HEK293 (cell line): ENCODE data around the gene HPCAL1.
A peak's percentile ranks its signal among the peaks of the same experiment; 100 is the strongest.

Experiments used
- CTCF ChIA-PET: fragments of 350-600 bp; formaldehyde crosslinking; extraction: SDS; loops from one replicate; lab custom pipeline; 2021; ENCODE audit warnings: antibody characterized with exemption; lab: Yijun Ruan, JAX
- POLR2A ChIA-PET: fragments of 300-600 bp; formaldehyde crosslinking; extraction: SDS; loops from one replicate; lab custom pipeline; 2020; ENCODE audit warnings: antibody characterized with exemption, inconsistent platforms; lab: Yijun Ruan, JAX
- H3K27ac ChIP-seq: fragments of 200-500 bp; sonication (Bioruptor generic); 2 replicates; pipeline ENCODE4 v1.5.1; 2014; ENCODE audit warnings: low read depth, low read length, control low read depth, inconsistent platforms; ENCODE audit errors: extremely low read depth
- H3K36me3 ChIP-seq, 2 experiments: fragments of 200-500 bp in 1 of 2; sonication (Bioruptor generic) in 1 of 2; 1 replicate in 1 of 2; 2 replicates in 1 of 2; pipeline ENCODE4 v1.5.1; 2014 to 2017; ENCODE audit warnings: inconsistent platforms in 2 of 2, low read length in 2 of 2; ENCODE audit not compliant: control insufficient read depth in 2 of 2, insufficient read depth in 1 of 2
- H3K4me1 ChIP-seq: fragments of 200-500 bp; sonication (Bioruptor generic); 2 replicates; pipeline ENCODE4 v1.5.1; 2014; ENCODE audit warnings: mild to moderate bottlenecking, low read length, inconsistent platforms; ENCODE audit not compliant: control insufficient read depth, insufficient read depth
- H3K4me3 ChIP-seq: 2 replicates; pipeline ENCODE4 v1.5.1; 2011; ENCODE audit warnings: low read depth, mild to moderate bottlenecking, control low read depth, low read length, moderate library complexity
- H3K9me3 ChIP-seq: fragments of 200-500 bp; sonication (Bioruptor generic); 2 replicates; pipeline ENCODE4 v1.5.1; 2014; ENCODE audit warnings: low read depth, low read length, inconsistent platforms; ENCODE audit not compliant: control insufficient read depth, insufficient read depth
- ATF2 ChIP-seq: fragments of 450-650 bp; formaldehyde crosslinking; IDR thresholded peaks from 2 replicates; pipeline ENCODE4 v1.5.1; 2016; ENCODE audit warnings: missing biosample characterization, missing genetic modification characterization, low read depth
- ELK4 ChIP-seq: IDR thresholded peaks from 2 replicates; pipeline ENCODE4 v1.6.1; 2011; ENCODE audit warnings: mild to moderate bottlenecking, low read depth, low read length, borderline replicate concordance
- HOXA7 ChIP-seq: sonication (generic); formaldehyde crosslinking; IDR thresholded peaks from 2 replicates; pipeline ENCODE4 v1.8.1; 2022; ENCODE audit warnings: missing genetic modification reagents, borderline replicate concordance
- HOXC10 ChIP-seq: sonication (generic); formaldehyde crosslinking; IDR thresholded peaks from 2 replicates; pipeline ENCODE4 v1.8.1; 2023; ENCODE audit warnings: mild to moderate bottlenecking, missing genetic modification reagents
- OSR2 ChIP-seq: fragments of 450-650 bp; formaldehyde crosslinking; IDR thresholded peaks from 2 replicates; pipeline ENCODE4 v1.5.1; 2016; ENCODE audit warnings: missing biosample characterization, missing genetic modification characterization
- SP7 ChIP-seq: fragments of 450-650 bp; formaldehyde crosslinking; IDR thresholded peaks from 2 replicates; pipeline ENCODE4 v1.5.1; 2016; ENCODE audit warnings: missing biosample characterization, missing genetic modification characterization
- ZBTB20 ChIP-seq: fragments of 450-650 bp; formaldehyde crosslinking; IDR thresholded peaks from 2 replicates; pipeline ENCODE4 v1.5.1; 2016; ENCODE audit warnings: missing biosample characterization, missing genetic modification characterization
- ZBTB48 ChIP-seq: fragments of 450-650 bp; formaldehyde crosslinking; IDR thresholded peaks from 2 replicates; pipeline ENCODE4 v1.5.1; 2016; ENCODE audit warnings: missing biosample characterization, missing genetic modification characterization
- ZIC2 ChIP-seq: fragments of 450-650 bp; formaldehyde crosslinking; IDR thresholded peaks from 2 replicates; pipeline ENCODE4 v1.5.1; 2016; ENCODE audit warnings: missing biosample characterization, missing genetic modification characterization
- ZNF132 ChIP-seq: fragments of 450-650 bp; formaldehyde crosslinking; IDR thresholded peaks from 2 replicates; pipeline ENCODE4 v1.5.1; 2017; ENCODE audit warnings: missing biosample characterization, missing genetic modification characterization, borderline replicate concordance
- ZNF174 ChIP-seq: fragments of 450-650 bp; formaldehyde crosslinking; IDR thresholded peaks from 2 replicates; pipeline ENCODE4 v1.5.0; 2017; ENCODE audit warnings: missing biosample characterization, mild to moderate bottlenecking, missing genetic modification characterization
- ZNF214 ChIP-seq: fragments of 450-650 bp; formaldehyde crosslinking; IDR thresholded peaks from 2 replicates; pipeline ENCODE4 v1.5.1; 2017; ENCODE audit warnings: missing biosample characterization, mild to moderate bottlenecking, missing genetic modification characterization, borderline replicate concordance
- ZNF302 ChIP-seq: fragments of 450-650 bp; formaldehyde crosslinking; IDR thresholded peaks from 2 replicates; pipeline ENCODE4 v1.5.1; 2016; ENCODE audit warnings: missing biosample characterization, missing genetic modification characterization, low read depth
- ZNF510 ChIP-seq: fragments of 450-650 bp; formaldehyde crosslinking; IDR thresholded peaks from 2 replicates; pipeline ENCODE4 v1.5.1; 2018; ENCODE audit warnings: mild to moderate bottlenecking, missing genetic modification characterization, missing biosample characterization; ENCODE audit not compliant: insufficient replicate concordance
- ZNF530 ChIP-seq: fragments of 450-650 bp; formaldehyde crosslinking; IDR thresholded peaks from 2 replicates; pipeline ENCODE4 v1.5.1; 2016; ENCODE audit warnings: low read depth, missing biosample characterization, missing genetic modification characterization
- ZSCAN16 ChIP-seq: fragments of 450-650 bp; formaldehyde crosslinking; IDR thresholded peaks from 2 replicates; pipeline ENCODE4 v1.5.1; 2016; ENCODE audit warnings: missing biosample characterization, missing genetic modification characterization
- ZXDB ChIP-seq: fragments of 450-650 bp; formaldehyde crosslinking; IDR thresholded peaks from 2 replicates; pipeline ENCODE4 v1.5.1; 2016; ENCODE audit warnings: missing biosample characterization, missing genetic modification characterization
- TF ChIP-seq, protein P1 (sequence below): fragments of 450-650 bp; formaldehyde crosslinking; IDR thresholded peaks from 2 replicates; pipeline ENCODE4 v1.5.1; 2016; ENCODE audit warnings: missing biosample characterization, missing genetic modification characterization

Gene HPCAL1

GRCh38 chr2:10392548-10392947 is 89.8 kb downstream of the HPCAL1 start:
- Histone ChIP-seq H3K4me1 (no peaks in the 10 kb centered on the region), H3K36me3 (no peaks in the 10 kb centered on the region), H3K9me3 (no peaks in the 10 kb centered on the region), H3K4me3 (no peak overlapping the region), H3K27ac (no peak overlapping the region)
- no peak for TF ChIP-seq ZNF132 (tag by site-specific recombination)
- TF ChIP-seq ZIC2, result no peak
- no peak for TF ChIP-seq ZNF302 (tag by site-specific recombination)
- TF ChIP-seq, protein P1, sequence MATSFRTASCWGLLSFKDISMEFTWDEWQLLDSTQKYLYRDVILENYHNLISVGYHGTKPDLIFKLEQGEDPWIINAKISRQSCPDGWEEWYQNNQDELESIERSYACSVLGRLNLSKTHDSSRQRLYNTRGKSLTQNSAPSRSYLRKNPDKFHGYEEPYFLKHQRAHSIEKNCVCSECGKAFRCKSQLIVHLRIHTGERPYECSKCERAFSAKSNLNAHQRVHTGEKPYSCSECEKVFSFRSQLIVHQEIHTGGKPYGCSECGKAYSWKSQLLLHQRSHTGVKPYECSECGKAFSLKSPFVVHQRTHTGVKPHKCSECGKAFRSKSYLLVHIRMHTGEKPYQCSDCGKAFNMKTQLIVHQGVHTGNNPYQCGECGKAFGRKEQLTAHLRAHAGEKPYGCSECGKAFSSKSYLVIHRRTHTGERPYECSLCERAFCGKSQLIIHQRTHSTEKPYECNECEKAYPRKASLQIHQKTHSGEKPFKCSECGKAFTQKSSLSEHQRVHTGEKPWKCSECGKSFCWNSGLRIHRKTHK (tag by site-specific recombination), result no peak
- 0 out of 2 replicates have a peak, but pooled peaks have one; percentile 8 for TF ChIP-seq ZNF530 (tag by site-specific recombination)
- ChIA-PET POLR2A (no interaction called here), CTCF (interaction anchor here (1.0 to 2.2 kb wide), 2 partner anchors 16 to 43 kb away, joined by 3 to 9 read pairs; no protein-coding TSS in a partner anchor)

DNA sequence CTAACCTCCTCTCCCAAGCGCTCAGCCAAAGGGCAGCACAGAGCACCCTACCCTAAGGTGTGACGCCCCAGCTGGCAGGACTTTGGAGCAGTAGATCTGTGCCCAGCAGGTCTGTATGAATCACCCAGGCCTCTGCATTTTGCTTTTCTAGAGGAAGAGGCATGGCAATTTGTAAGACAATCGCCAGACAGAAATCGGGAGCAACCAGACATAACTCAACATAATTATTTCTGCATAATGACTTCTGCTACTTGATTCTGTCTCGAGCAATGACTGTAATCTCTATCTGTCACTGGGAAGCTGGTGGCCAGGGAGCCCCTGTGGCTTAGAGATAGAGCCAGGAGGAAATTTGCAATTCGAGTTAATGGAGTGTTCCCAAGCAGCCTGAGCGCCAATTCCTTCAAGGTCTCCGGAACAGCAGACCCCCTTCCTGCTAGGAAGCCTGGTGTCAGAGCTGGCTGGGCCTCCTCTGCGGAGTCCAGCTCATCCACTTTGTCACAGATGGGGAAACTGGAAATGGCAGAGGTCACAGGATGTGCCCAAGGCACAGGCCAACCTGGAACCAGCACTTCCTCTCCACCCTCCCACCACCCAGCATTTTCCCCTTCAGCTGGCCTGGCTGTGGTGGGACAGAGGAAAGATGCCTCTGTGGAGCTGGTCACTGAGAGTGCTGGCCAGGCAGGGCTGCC is 90.4 kb downstream of the HPCAL1 start:
- no peak overlapping the region for H3K27ac ChIP-seq
- no peaks in the 10 kb centered on the region for H3K36me3 ChIP-seq
- H3K4me3 ChIP-seq, result no peak overlapping the region
- no peaks in the 10 kb centered on the region for H3K9me3 ChIP-seq
- no peaks in the 10 kb centered on the region for H3K4me1 ChIP-seq
- CTCF ChIA-PET, result interaction anchor here (0.7 to 2.2 kb wide), 2 partner anchors 15 to 16 kb away, joined by 3 to 9 read pairs; no protein-coding TSS in a partner anchor
- TF ChIP-seq ZXDB (tag by site-specific recombination) (no peak), ATF2 (tag by site-specific recombination) (no peak), ZNF174 (tag by site-specific recombination) (no peak), HOXA7 (no peak), ZBTB20 (tag by site-specific recombination) (no peak), SP7 (no peak), ZBTB48 (no peak)
- POLR2A ChIA-PET, result no interaction called here

DNA sequence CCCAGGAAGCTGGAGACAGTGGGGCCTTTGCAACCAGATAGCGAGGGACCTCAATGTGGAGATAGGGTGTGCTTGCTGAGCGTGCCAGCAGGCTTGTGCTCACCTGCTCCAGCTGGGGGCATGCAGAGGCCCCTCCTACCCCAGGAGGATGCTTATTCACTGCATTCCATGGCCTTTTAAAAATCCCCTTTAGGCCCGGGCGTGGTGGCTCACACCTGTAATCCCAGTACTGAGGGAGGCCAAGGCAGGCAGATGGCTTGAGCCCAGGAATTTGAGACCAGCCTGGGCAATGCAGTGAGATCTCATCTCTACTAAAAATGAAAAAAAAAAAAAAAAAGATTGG is 90.9 kb downstream of the HPCAL1 start:
- Histone ChIP-seq H3K9me3 (no peaks in the 10 kb centered on the region), H3K4me3 (no peak overlapping the region), H3K27ac (no peak overlapping the region), H3K4me1 (no peaks in the 10 kb centered on the region)
- POLR2A ChIA-PET, result no interaction called here
- no peak for TF ChIP-seq HOXA7
- TF ChIP-seq OSR2 (tag by site-specific recombination), result no peak
- no peak for TF ChIP-seq ZNF214 (tag by site-specific recombination)
- no peak for TF ChIP-seq ELK4
- no peak for TF ChIP-seq ZNF510
- no peak for TF ChIP-seq ZSCAN16 (tag by site-specific recombination)
- TF ChIP-seq HOXC10 (CRISPR knock-in tag), result no peak
- TF ChIP-seq, all 188 proteins: peak for 0
- CTCF ChIA-PET, result interaction anchor here (0.7 kb wide), 1 partner anchor 15 kb away, joined by 3 read pairs; no protein-coding TSS in a partner anchor
- no peaks in the 10 kb centered on the region for H3K36me3 ChIP-seq
